Measurements from ENCODE around the gene ZNF780A.

Gene ZNF780A

DNA sequence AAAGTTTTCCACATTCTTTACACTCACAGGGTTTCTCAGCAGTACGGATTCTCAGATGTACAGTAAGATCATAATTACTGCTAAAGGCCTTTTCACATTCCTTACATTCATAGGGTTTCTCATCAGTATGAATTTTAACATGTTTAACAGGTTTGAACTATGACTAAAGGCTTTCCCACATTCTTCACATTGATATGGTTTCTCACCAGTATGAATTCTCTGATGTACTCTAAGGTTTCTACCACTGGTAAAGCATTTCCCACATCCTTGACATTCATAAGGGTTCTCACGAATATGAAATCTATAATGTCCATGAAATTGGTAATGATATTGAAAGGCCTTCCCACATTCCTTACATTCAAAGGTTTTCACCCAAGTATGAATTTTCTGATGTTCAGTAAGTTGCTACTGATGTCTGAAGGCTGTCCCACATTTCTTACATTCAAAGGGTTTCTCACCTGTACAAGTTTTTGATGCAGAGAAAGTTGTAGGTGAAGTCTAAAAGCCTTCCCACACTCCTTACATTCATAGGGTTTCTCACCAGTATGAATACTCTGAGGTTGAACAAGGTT lies 56.7 kb downstream of the ZNF780A start:
- DNase-seq (ENCODE audit: insufficient read length, low spot score) (no peak), FAIRE-seq (peak; percentile 75)
- TF ChIP-seq, protein P1, sequence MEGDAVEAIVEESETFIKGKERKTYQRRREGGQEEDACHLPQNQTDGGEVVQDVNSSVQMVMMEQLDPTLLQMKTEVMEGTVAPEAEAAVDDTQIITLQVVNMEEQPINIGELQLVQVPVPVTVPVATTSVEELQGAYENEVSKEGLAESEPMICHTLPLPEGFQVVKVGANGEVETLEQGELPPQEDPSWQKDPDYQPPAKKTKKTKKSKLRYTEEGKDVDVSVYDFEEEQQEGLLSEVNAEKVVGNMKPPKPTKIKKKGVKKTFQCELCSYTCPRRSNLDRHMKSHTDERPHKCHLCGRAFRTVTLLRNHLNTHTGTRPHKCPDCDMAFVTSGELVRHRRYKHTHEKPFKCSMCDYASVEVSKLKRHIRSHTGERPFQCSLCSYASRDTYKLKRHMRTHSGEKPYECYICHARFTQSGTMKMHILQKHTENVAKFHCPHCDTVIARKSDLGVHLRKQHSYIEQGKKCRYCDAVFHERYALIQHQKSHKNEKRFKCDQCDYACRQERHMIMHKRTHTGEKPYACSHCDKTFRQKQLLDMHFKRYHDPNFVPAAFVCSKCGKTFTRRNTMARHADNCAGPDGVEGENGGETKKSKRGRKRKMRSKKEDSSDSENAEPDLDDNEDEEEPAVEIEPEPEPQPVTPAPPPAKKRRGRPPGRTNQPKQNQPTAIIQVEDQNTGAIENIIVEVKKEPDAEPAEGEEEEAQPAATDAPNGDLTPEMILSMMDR (IDR thresholded peaks at IDR 0.05; ENCODE audit: insufficient read depth, missing control alignments), result no peak

DNA sequence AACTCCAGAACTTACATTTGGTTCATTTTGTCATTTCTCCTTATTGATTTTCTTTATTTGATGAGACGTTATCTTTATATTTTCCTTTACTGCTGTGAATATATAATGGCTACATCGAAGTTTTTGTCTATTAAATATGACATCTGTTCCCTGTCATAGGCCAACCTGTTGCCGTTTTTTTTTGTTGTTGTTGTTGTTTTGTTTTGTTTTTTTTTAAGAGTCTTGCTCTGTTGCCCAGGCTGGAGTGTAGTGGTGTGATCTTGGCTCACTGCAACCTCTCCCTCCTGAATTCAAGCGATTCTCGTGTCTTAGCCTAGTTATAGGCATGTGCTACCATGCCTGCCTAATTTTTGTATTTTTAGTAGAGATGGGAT lies 64.2 kb downstream of the ZNF780A start:
- DNase-seq (ENCODE audit: insufficient read length, low spot score), result no peak
- FAIRE-seq, result no peak

DNA sequence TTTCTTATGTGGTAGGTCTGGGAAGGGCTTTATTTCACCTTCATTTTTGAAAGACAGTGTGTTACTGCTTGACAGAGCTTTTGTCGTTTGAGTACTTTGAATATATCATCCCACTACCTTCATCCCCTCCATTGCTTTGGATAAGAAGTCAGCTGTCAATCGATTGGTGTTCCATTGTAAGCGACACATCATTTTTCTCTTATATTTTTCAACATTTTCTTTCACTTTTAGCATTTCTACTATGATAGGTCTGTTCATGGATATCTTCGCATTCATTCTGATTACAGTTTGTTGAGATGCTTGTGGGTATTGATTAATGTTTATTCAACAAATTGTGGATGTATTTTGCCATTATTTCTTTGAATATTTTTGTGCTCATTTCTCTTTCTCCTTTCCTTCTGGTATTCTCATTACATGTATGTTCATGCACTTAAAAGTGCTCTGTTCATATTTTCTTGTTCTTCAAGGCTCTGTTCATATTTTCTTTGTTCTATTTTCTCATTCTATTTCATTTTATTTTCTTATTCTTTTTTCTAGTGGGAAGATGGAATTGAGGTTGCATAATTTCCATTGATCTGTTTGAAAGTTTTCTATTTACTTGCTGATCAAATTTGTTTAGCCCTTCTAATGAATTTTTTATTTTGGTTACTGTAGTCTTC lies 64.7 kb downstream of the ZNF780A start:
- DNase-seq (ENCODE audit: insufficient read length, low spot score) (no peak), FAIRE-seq (no peak)
- TF ChIP-seq, protein P1 (IDR thresholded peaks at IDR 0.05; ENCODE audit: insufficient read depth, missing control alignments), result no peak

More for the DNA sequence above, 64.2 kb downstream of the ZNF780A start:
- TF ChIP-seq, protein P1 (IDR thresholded peaks at IDR 0.05; ENCODE audit: insufficient read depth, missing control alignments), result no peak

DNA sequence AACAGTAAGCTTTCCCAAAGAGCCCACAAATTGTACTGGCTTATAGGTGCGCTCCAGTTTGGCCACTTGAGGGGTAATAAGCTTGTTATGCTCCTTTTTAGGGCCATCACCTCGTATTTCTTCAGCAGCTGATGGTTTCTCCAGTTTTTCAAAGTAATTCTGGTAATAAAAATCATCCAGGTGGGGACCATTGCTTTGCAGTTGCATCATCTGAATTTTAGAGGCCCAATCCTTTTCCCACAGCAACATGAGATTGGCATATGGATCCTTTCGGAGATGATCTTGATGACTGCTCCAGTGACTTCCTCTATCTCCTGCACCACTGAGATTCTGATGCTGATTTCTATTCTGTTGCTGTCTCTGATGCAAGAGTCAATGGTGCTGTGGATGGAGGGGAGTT lies 66.8 kb downstream of the ZNF780A start:
- DNase-seq (ENCODE audit: insufficient read length, low spot score) (no peak), FAIRE-seq (no peak)
- TF ChIP-seq, protein P1 (IDR thresholded peaks at IDR 0.05; ENCODE audit: insufficient read depth, missing control alignments), result no peak

All from D721Med (cell line).